GM21515 (cell line): ENCODE results near the gene PSMG2.
"Not testable (repeated sequence)": the region's sequence is repeated elsewhere in the genome, so short reads cannot be mapped to it uniquely, and the experiment has no call there.

Experiments used
- ATAC-seq: cut with Tn5 transposase; IDR thresholded peaks from one replicate; pipeline ENCODE4 v1.9.1; 2021; ENCODE audit not compliant: unreplicated experiment

PSMG2 gene

DNA sequence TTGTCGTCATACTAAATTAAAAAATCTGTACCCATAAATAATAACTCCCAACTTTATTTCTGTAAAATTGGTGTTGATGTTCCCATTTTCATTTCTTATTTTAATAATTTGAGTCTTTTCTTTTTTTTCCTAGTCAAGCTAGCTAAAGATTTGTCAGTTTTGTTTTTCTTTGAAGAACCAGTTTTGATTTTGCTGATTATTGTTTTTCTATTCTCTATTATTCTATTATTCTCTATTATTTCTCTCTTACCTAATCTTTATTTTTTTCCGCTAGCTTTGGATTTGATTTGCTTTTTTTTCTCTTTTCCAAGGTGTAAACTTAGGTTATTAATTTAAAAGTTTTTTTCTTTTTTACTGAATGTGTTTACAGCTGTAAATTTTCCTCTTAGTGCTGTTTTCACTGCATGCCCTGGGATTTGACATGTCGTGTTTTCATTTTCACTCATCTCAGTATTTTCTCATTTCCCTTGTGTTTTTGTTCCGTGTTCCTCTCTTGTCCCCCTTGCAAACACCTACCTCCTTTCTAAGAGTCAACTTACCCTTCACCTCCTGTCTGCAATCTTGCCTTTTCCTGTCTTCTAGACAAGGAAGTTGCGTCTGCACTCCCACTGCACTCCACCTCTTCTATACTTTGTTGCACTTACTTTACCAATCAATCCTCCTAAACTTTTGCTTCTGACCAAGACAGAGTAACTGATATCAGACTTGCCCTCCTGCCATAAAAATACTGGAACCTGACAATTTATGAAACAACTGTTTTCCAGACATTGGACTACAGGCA lies 18.8 kb downstream of the PSMG2 start:
- no peak for ATAC-seq

DNA sequence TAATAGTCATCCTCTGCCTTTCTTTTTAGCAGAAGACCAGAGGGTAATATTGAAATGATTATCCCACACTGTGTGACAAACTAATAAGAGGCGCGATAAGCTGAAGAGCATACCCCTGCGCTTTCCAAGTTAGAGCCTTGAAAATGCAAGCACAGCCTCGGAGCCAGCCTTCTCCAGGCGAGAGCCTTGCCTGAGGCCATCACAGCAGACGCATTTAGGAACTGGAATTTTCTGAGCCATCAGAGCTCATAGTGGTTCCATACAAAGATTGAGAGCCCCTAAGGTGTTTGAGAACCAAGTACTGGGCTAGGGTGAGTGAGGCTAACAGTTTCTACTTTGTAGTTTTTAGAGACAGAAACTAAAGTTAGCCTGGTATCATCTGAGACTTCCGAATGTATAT lies 19.9 kb downstream of the PSMG2 start:
- ATAC-seq, result no peak

DNA sequence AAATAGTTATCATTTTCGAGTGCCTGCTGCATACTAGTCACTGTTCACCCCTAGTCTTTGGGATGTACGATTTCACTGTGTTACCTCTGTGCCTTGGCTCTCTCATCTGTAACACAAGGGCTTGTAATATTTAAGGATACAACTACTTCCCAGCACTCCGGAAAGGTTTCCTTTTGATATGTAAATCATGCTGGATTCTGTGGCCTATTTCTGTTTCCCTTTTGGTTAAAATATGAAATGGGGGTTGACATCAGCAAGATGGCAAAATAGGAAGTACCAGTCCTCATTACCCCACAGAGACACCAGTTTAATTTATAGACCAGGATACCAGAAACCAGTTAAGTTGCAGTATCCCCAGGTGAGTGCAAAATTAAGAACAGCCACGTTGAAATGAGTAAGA lies 23.5 kb downstream of the PSMG2 start:
- no peak for ATAC-seq

DNA sequence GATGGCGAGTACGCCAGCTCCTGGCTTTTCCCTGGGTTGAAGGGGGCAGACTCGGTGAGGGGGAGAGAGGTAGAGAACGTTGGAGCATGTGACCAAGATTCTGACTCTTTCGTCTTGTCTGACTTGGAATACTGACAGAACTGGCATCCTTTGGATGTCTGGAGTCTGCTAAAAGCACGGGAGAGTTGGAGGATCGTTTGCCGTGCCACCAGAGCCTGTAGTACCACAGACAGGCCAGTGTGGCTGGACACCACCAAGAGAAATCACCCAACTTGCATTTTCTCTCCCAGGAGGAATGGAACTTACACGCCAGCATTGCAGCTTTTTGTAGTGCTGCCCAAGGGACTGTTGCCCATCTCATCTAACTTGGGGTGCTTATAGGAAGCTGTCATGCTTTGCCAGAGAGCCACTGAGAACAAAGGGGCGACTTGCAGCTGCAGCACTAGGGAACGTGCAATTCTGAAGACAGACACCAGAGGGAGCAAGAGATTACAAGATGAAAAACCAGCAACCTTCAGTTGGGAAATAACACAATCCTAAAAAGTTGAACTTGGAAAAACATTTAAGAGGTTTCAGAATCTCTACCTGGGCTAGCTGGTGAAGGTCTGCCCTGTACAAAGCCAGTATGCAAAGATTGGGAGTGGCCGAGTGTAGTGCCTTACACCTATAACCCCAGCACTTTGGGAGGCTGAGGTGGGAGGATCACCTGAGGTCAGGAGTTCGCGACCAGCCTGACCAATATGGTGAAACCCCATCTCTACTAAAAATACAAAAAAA lies 24.1 kb downstream of the PSMG2 start:
- no peak for ATAC-seq

DNA sequence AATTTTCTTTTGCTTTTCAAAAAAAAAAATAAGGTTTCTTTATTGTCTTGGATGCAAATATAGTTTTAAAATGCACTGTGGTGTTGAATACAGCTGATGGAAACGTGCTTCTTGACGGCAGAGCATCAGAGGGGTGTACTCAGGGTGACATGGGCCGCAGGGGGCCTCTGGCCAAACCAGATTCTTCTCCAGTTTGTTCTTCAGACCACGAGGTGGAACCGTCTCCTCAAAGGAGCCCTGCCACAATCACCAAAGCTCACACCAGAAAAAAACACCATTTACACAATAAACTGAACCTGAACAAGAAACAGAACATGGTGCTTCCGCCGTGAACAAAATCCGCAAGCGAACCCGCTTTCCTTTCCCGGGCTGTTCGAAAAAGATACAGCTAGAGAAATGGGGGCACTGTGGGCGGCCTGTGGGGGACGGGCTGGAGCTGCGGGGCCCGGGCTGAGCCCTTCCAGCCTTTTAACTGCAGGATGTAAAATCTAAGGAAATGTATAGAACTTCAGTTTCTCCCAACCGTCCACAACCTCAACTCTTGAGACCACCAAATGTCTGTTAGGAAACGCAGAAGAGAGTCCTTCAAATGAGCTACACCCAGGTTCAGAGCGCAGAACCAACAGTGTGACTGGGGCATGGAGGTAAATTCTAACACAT lies 34.5 kb downstream of the PSMG2 start:
- no peak for ATAC-seq

DNA sequence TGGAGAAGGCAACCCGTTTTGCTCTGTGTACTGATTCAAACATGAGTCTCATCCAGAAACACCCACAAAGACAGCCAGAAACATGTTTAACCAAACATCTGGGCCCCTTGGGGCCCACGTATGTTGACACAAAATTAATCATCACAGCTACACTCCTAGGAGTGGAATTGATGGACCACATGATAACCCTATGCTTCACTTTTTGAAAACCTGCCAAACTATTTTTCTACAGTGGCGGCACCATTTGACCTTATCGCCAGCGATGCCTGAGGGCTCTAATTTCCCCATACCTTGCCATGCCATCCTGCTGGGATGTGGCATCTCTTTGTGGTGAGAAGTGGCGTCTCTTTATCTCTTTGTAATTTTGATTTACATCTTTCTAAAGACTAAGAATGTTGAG lies 38.5 kb downstream of the PSMG2 start:
- ATAC-seq, result no peak

DNA sequence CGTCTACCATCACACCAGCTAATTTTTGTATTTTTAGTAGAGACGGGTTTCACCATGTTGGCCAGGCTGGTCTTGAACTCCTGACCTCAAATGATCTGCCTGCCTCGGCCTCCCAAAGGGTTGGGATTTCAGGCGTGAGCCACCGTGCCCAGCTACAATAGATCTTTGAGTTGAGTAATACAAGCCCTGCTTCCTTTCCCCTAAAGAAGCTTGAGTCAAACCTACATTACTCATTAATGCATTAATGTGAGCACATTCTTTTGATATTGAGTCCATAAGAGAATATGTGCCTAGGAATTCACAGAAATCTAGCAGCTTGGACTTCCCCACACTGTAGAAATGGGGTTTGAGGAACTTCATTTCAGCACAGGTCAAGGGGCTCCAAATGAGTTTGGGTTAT lies 39.6 kb downstream of the PSMG2 start:
- no peak for ATAC-seq

DNA sequence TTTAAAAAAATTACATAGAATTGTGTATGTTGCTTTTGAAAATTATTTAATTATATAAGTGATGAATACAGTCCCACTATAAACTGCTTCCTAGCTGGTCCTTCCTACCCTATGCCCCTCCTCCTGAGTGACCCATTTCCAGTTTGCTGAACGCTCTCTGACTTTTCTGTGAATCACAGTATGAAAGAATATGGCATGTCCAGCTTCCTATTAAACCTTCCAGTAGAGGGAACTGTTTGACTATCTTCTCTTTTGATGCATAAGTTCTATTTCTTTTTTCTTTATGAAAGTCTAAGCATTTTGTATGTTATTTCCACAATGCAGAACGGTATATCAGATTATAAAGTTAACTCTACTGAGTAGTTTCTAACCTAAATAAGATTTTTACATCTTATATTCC lies 41.3 kb downstream of the PSMG2 start:
- ATAC-seq, result no peak

DNA sequence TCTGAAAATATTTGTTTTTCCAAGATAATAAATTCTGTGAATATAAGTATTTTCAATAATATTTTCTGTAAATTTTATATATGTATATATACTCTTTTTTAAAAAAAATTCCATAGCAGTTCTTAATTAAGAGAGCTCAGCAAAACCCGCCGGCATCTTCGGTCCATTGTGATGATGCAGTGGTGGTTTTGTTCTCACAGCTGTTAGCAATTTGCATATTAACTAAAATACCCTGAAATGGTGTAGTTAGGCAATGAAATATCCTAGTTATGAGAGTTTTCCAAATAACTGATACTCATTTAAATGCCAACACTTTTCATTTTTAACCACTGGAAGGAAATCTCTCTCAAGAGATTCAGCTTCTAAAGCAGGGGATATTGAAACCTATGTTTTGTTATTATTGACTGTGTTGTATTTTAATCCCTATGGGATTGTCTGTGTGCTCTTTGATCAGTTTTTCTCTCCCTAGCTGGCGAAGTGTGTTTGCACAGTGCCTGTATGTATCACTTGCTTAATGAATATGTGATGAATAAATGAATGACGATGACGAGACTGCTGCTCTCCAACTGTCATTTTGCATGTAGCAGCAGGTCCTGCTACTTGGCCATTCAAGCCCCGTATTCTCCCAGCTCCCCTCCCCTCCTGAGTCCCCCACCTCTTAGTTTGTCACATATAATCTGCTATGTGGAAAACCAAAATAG lies 42.4 kb downstream of the PSMG2 start:
- ATAC-seq, result no peak

DNA sequence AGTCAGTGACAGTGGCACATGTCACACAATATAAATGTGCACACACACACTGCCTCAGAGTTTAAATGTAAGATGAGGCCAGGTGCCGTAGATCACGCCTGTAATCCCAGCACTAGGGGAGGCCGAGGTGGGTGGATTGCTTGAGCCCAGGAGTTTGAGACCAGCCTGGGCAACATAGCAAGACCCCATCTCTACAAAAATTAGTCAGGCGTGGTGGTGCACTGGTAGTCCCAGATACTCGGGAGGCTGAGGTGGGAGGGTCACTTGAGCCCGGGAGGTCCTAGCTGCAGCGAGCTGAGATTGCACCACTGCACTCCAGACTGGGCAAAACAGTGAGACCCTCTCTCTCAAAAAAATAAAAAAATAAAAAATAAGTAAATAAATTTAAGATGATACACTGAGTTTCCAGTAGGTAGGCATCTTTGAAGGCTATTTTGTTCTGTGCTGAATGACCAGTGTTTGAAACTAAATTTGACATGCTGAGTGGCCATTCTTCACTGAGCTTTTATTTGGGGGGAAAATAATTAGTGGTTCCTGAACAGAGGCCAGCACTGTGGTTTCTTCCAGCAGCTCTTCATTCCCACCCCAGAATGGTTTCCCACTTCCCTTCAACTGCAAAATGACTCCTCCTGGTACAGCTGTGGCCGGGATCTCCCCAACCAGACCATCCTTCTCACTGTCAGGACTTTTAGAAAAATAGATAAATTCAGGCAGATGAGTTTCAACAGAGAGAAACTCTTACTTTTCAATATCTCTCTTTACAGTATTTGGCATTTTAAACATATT lies 44.9 kb downstream of the PSMG2 start:
- no peak for ATAC-seq

DNA sequence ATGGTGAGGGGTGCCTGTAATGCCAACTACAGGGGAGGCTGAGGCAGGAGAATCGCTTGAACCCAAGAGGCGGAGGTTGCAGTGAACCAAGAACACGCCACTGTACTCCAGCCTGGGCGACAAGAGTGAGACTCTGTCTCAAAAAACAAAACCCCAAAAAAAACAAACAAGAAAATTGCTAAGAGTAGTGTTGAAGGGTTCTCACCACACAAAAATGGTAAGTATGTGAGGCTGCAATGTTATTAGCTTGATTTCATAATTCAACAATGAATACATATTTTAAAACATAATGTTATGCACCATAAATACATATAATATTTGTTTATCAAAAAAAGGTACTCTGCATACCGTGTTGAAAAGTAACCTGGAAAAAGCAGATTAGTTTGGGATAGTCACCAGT lies 45.8 kb downstream of the PSMG2 start:
- ATAC-seq, result no peak

DNA sequence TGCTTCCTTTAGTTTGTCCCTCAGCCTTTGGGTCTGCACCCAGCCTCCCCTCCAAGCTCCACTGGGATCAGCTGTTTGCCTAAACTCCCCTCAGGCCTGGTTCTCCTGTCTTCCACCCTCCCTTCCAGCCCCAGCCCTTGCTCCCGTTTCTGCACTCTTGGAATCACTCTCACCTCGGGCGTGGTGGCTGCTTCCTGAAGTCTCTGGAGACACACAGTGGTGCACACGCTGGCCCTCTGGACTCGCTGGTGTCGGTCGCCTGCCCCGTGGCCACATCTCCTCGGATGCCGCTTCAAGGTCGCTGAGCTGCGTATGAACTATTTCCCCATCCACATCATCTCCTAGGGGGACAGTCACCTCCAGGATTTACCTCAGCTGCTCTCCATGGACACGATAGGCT lies 46.3 kb downstream of the PSMG2 start:
- no peak for ATAC-seq

DNA sequence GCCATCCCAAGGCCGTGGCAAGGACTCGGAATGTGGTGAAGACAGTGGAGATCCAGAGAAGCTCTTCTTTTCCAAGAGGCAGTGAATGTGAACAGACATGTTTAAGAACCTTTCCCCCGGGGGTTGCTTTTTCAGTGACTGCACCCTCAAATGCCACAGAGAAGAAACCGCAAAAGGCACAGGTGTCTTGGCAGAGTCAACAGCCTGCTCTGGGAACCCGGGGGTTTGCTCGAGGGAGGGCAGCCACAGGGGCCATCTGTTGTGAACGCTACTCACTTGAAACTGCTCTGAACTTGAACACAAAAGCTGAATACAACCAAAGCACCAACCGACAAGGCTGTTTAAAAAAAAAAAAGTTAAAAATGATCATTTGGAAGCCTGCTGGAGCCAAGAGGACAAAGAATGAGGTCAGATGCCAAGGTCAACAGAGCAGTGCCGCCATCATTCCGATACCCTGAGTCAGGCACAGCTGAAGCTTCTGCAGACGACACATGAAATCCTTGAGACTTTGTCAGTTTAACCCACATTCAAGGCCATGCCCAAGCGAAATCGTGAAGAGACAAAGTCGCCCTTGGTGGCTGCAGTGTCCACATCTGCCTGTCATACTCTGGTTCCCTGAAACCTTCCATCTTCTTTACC lies 47.4 kb downstream of the PSMG2 start:
- no peak for ATAC-seq

DNA sequence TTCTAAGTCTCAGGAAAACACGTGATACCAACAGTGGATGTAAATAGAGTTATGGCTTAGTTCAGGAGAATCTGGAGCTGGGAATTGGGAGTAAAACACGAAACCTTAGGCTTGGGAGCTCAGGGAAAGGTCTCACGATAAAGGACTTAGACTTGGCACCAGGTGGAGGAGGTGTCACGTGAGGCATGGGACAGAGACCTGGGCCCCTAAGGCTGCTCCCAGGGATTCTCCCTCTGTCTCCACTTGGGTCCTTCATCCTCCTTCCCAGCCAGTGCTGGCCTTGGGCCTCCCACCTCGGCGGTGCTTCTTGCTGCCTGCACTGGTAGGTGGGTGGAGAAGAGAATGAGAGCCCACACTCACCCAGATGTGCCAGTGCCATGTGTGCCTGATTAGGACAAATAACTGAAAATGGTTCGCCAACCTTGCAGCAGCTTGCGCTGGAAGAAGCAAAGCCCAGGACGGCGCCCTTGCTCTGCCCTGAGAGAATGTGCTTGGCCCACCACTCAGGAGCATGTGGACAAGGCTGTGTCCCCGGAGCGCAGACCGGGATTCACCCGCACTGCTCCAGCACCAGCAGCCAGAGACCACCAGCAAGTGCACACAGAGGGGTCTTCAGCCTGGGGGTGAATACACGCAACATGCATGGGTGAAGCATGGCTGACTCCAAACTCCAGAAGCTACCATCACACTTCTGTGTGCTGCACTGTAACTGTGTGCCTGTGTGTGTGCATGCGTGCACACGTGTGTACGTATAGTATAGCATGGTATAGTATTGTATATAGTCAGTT lies 48.1 kb downstream of the PSMG2 start:
- no peak for ATAC-seq

DNA sequence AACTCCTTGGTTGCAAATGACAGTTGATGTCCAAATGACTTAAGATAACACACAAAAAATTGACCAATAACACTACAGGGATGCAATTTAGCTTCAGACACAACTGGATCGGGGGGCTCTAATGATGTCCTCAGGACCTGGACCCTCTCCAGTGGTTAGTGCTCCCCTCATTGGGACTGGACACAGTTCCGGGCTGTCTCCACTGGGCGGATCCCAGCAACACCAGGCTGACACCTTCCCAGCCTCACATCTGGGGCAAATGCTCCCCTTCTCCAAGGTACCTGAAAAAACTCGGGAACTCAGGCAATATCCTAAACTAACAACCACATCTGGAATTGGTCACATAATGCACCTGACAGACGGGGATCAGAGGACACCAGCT lies 48.7 kb downstream of the PSMG2 start:
- ATAC-seq, result no peak

DNA sequence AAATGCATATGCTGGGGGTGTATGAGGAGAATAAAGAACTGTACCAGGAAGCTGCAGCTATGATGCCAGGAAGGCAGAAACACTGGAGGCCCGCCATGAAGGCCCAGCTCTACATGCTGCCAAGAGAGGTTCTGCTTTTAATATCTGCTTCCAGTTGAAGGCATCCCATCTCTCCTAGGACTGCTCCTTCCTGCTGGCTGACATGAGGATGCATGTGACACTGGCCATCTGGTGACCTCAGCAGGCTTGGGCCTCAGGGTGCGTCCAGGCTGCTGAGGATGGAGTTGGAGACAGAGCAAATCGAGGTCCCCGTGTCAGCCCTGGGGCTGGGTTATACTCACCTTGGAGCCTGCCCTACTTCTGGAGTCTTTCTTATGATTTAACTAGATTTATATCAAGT lies 49.0 kb downstream of the PSMG2 start:
- ATAC-seq, result no peak

DNA sequence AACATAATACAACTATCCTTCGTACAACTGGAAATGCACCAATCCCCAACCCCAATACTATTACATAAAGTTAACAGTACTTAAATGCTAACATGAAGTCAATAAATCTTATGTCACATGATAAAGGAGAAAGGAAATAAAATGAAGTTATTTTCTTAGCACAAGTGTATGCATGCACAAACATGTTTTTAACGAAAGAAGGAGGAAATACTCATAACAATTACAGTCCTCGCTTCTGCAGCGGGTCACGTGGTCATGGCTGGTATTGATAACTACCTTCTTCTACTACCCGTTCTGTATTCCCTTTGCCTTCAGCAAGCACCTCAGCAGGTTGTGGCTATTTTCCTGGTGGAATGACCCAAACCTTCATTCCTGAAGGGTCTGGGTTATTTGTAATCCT lies 51.7 kb downstream of the PSMG2 start:
- no peak for ATAC-seq

DNA sequence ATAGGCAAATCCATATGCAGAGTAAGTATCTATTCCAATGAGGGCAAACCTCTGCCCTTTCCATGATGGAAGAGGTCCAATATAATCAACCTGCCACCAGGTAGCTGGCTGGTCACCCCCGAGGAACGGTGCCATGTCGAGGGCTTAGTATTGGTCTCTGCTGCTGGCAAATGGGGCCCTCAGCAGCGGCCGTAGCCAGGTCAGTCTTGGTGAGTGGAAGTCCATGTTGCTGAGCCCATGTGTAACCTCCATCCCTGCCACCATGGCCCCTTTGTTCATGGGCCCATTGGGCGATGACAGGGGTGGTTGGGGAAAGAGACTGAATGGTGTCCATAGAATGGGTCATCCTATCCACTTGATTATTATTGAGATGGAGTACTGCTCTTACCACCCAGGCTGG lies 52.8 kb downstream of the PSMG2 start:
- not testable (repeated sequence) for ATAC-seq

DNA sequence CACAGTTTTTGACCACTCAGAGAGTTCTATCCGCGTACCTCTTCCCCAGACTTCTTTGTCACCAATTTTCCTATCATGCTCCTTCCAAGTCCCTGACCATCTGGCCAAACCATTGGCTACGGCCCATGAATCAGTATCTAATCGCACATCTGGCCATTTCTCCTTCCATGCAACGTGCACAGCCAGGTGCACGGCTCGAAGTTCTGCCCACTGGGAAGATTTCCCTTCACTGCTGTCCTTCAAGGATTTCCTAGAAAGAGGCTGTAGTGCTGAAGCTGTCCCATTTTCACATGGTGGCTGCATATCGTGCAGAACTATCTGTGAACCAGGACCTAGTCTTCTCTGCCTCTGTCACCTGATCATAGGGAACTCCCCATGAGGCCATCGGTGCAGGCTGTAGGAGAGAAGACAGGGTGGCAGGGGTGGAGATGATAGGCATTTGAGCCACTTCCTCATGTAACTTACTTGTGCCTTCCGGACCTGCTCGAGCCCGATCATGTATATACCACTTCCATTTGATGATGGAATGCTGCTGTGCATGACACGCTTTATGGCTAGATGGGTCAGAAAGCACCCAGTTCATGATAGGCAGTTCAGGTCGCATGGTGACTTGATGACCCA lies 53.9 kb downstream of the PSMG2 start:
- ATAC-seq, result not testable (repeated sequence)
